GM18502 (cell line): ENCODE measurements around the gene VPS4A.
A peak's percentile ranks its signal among the peaks of the same experiment; 100 is the strongest.

Experiments used
- ATAC-seq: cut with Tn5 transposase; IDR thresholded peaks from one replicate; pipeline ENCODE4 v1.9.1; 2021; ENCODE audit warnings: mild to moderate bottlenecking; ENCODE audit not compliant: unreplicated experiment, poor library complexity

The VPS4A gene

DNA sequence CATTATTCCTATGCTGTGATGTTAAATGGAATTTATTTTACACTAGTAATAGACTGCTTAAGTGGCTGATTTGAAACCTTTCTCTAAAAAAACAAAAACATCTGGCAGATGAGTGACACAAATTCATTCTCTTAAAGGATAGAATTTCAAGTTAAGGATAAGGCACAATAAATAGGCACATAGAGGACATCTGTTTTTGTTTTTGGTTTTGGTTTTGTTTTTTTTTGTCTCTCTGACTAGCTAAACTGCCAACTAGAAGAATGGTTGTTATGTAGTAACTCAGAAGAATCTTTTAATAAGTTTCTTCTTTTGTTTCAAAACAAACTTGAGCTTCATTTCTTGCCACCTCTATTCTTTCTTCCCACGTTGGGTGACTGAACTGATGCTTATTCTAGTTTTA is 5.1 kb upstream of the VPS4A start:
- no peak for ATAC-seq

DNA sequence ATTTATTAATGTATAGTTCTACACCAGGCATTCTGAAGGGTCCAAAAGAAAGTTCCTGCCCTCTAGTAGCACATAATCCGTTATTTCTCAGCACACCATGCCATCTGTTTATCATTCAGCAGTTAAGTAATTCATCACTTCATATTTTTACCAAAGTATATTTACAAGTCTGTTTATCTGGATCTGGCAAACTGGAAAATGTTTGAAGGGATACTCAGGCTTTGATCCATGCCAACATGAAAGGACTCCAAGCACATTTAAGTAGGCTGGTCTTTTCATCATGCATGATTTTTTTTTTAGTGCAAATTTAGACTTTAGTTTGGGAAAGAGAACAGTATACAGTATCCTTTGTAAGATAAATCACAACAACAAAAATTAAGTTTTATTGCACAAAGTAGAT is 4.1 kb upstream of the VPS4A start:
- no peak for ATAC-seq

DNA sequence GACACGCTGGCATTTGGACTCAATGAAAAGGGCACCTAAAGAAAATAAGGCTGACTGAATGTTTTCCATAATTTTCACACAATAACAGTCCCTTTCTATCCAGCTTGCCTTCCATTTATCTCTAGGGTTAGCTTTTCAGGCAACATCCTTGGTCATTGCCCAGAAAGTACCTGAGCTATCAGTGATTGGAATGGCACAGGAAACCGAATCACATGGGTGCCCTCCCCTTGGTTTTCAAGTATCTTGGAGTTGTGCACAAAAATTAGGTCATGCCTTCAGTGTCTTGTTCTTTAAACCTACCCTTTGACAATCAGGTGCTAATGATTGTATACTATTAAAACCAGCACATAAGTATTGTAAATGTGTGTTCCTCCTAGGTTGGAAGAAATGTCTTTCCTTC is 3.3 kb upstream of the VPS4A start:
- no peak for ATAC-seq

DNA sequence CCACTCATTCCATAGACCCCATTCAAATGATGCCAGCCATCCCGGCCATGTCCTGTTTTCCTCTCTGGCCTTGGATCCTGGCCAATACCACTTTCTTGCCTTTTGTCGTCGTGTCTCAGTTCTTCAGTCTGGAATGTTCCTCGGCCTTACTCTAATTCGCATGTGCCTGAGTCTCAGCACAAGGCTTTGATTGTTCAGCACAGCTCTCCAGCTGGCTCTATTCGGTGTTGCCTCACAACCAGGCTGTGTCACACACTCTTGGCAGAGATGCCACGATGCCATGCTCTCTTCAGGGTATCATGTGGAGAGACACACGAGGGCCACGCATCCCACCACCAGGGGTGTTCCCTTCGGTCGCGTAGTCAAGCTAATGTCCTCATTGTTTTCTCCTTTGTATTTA is 1.8 kb upstream of the VPS4A start:
- no peak for ATAC-seq

DNA sequence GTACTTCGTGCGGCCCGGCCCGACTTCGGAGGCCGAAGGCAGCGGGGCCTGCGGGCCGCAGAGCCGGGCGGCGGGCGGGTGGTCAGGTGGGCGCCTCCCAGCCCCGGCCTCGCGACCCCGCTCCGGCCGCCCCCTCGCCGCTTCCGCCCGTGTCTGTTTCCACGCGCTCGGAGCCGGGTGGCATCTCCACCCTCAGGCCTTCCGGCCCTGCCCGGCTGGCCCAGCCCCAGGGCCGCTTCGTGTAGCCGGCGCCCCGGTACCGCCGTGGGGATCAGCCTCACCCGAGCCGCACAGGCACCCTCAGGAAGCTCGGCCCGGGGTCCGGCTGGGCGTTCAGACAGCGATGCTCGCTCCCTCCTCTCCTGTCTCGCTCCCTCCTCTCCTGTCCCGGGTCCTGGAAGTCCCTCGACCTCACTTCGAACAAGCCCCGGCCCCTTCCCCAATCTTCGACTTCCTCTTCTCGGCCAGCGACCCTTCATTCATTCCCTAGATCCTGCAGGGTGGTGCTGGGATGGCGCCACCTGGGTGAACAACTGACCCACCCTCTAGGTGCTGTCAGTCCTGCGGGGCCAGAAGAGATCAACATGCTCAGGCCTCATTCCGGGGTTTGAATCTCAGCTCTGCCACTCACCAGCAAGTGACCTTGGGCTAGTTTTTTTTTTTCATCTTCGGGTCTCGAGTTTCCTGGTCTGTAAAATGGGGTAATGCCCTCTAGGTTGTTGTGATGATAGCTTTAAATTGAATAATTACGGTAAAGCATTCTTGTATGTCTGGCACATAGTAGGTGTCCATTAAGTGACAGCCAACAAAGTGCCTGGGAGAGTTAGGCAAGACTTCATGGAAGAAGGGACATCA is 610 bp downstream of the VPS4A start:
- ATAC-seq = peak; percentile 56

DNA sequence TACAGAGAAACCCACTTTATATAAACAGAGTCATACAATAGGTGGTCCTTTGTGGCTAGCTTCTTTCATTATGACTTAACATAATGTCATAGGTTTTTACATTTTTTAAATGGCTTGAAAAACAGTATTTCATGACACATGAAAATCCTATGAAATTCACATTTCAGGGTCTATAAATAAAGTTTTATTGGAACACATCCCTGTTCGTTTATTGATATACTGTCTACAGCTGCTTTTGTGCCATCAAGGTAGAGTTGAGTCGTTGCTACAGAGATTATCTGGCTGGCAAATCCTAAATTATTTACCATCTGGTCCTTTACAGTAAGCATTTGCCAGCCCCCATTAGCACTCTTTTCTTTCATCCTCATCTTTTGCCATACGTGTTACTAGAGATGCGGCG is 2.3 kb downstream of the VPS4A start:
- no peak for ATAC-seq

DNA sequence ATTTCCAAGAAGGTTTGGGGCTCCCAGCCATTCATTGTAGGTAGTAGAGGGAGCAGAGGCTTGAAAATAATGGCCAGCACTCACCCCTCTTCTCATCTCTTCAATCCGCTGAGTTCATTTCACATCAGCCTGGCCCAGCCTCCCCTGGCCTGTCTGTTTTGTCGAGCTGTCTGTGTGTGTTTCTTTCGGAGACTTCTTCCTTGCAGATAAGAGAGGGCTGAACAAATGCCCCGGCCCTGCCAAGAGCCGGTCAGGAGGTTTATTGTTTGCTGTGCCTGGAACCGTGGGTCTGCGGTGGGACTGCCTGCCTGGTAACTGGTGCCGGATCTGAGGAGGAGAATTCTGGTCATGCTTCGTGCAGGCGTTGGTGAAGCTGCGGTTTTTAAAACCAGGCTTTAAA is 3.4 kb downstream of the VPS4A start:
- no peak for ATAC-seq

DNA sequence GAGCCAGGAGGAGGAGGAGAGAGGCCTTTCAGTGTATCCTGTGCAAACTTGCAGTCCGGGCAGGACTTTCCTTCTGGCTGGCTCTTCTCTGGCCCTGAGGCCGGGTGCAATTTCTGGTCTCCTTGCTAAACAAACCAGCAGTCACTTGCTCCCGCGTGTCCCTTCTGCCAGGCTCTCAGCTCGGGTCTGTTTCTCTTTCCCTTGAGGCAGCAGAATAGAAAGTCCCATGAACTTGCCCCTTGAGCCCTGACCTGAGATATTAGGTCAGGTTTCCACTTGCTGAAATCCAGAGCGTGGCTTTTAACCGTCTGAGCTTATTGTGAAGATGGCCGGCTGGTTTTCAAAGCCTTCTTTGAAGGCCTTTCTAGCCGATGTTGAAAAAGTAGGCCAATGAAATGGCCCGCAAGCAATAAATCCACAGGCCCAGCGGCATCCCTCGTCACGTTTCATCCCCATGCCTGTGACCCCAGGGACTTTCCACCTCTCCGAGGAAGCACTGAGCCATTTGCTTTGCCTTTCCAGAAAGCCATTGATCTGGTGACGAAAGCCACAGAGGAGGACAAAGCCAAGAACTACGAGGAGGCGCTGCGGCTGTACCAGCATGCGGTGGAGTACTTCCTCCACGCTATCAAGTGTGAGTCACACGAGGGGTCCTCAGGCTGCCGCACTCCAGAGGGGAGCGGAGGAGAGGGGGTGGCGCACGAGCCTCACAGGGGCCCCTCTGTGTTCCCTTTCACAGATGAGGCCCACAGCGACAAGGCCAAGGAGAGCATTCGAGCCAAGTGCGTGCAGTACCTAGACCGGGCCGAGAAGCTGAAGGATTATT is 4.5 kb downstream of the VPS4A start:
- ATAC-seq = no peak

DNA sequence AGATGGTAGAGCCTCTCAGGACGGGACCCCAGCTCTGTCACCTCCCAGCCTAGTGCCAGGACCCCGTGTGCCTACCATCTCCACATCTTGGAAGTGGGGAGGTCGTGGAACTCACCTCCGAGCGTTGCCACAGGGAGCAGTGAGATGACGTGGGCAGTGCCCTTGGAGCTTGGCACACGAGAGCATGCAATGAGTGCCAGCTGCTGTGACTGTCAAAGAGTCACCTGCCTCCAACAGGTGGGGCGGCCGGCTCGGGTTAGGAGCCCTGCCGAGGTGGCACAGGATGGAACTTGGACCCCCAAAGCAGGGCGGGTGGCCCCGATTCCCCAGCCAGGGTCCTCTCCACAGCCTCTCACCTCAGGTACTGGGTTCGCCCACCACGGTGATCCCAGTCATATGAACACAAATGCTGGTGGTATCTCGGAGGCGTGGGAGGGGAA is 5.5 kb downstream of the VPS4A start:
- no peak for ATAC-seq

DNA sequence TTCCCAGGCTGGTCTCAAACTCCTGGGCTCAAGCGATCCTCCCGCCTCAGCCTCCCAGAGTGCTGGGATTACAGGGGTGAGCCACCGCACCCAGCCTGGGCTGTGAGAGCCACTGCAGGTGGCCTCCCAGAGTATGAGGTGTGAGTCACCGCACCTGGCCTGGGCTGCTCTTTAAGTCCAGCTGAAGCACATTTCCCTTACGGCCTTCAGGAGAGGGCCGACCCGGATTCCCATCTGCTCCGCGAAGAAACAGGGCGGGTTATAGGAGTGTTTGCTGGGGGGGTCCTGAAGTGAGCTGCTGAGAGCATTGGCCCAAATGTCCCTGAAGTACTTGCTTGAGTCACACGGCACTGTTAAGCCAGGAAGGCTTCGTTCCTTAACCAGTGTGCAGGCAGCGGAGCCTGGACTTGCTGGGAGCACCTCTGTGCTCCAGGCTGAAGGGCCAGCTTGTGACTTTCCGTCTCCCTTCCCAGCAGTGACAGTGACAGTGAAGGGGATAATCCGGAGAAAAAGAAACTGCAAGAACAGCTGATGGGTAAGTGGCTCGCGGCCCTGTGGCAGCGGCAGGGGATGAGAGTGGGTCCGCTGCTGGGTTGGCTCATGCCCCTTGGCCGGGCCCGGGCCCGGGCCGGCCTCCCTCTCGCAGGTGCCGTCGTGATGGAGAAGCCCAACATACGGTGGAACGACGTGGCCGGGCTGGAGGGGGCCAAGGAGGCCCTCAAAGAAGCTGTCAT is 7.2 kb downstream of the VPS4A start:
- no peak for ATAC-seq

DNA sequence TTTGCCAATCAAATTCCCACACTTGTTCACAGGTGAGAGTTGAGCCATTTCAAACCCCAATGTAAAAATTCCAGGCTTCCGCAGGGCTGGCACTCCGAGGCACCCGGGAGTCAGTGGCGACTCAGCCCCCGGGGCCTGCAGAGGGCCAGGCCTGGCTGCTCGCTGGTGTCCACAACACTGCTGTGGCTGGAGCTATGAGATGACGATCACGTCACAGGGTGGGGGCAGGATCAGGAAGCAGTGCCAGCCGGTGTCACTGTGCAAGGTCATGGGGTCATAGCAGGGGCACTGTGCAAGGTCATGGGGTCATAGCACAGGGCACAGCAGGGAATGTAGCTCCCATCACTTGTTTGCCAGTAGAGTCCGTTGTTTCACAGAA is 7.8 kb downstream of the VPS4A start:
- no peak for ATAC-seq

DNA sequence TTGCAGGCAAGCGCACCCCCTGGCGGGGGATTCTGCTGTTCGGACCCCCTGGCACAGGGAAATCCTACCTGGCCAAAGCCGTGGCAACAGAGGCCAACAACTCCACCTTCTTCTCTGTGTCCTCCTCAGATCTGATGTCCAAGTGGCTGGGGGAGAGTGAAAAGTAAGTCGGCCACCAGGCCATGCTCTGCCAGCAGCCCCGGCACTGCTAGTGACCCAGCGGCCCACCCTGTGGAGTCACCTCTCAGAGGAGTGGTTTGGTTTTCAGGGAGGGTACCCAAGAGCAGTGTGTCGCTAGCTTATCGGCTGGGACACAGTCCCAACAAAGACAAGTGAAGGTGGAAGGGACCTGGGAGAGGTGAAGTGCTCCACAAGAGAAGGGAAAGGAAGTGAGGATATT is 8.2 kb downstream of the VPS4A start:
- no peak for ATAC-seq

DNA sequence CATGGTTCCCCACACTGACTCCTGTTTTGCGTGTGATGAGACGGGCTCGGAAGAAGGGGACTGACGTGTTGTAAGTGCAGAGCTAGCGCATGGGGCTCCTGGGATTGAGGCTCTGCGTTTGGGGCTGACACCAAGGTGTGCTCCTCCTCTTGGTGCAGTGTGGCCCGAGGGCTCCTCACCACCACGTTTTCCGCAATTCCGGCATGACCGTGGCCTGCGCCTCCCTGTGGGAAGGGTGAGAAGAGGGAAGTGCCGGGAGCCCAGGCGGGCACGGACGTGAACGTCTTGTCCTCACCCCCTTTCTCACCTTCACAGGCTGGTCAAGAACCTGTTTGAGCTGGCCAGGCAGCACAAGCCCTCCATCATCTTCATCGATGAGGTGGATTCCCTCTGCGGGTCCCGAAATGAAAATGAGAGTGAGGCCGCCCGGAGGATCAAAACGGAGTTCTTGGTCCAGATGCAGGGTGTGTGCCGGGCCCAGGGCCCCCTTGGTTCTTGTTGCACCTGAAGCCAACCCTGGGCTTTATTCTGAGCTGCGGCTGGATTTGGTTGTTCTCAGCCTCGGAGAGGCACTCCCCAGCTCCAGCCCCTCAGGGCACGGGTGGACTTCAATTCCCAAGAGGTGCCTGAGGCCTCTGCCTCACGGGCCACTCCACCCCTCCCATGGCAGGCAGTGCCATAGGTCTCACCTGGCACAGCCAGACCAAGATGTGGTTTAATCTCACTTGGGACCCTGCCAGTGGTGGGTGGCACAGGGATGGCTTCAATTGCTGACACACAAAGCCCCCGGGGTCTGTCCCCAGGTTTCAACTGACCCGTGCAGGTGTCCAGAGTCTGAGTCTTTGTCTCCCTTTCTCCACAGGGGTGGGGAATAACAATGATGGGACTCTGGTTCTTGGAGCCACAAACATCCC is 8.9 kb downstream of the VPS4A start:
- ATAC-seq = no peak

DNA sequence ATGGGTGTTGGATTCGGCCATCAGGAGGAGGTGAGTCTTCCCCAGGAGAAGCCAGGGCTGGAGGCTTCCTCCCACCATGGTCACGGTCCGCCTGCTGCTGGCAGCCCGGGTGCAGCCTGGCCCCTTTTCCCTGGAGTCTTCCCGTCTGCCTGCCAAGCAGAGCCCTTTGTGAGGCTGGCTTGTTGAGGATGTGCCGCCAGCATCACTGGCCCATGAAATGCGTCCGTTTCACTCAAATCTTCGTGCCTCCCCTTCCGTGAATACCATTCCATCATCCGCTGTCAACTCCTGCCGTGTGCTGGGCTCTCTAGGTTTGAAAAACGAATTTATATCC is 9.6 kb downstream of the VPS4A start:
- no peak for ATAC-seq

DNA sequence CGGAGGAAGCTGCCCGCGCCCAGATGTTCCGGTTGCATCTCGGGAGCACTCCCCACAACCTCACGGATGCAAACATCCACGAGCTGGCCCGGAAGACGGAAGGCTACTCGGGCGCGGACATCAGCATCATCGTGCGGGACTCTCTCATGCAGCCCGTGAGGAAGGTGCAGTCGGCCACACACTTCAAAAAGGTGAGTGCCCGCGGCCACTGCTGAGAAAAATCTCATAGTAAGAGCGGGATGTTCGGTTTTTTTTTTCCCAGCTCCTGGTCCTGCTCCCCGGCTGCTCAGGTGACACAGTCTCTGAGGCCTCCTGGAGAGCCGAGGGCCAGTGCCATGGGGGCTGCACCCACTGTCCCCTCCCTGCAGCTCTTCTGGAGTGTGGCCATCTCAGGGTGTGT is 9.9 kb downstream of the VPS4A start:
- no peak for ATAC-seq

DNA sequence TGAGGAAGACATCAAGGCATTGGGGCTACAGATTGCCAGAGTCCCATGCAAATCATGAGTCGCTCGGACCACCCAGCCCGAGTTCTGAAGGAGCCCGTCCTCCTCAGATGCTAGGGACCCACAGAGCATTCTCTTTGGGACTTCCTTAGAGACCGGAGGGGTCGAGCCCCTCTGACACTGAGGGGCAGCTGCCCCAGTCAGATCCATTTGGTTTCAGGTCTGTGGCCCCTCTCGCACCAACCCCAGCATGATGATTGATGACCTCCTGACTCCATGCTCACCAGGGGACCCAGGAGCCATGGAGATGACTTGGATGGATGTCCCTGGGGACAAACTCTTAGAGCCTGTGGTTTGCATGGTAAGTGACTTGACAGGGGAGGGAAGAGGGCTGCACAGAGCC is 11.2 kb downstream of the VPS4A start:
- ATAC-seq = no peak

DNA sequence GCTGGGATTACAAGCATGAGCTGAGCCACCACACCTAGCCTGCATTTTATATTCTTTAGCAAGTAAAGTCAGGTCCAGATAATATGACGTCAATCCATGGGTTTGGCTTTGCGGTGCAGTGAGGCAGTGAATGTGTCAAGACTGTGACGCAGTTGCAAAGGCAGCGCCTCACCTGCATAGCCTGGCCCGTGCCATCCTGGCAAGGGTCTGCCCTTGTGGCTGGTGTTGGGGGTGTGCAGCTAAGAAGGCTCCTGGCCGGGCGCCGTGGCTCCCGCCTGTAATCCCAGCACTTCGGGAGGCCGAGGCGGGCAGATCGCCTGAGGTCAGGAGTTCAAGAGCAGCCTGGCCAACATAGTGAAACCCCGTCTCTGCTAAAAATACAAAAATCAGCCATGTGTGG is 12.3 kb downstream of the VPS4A start:
- ATAC-seq = no peak

DNA sequence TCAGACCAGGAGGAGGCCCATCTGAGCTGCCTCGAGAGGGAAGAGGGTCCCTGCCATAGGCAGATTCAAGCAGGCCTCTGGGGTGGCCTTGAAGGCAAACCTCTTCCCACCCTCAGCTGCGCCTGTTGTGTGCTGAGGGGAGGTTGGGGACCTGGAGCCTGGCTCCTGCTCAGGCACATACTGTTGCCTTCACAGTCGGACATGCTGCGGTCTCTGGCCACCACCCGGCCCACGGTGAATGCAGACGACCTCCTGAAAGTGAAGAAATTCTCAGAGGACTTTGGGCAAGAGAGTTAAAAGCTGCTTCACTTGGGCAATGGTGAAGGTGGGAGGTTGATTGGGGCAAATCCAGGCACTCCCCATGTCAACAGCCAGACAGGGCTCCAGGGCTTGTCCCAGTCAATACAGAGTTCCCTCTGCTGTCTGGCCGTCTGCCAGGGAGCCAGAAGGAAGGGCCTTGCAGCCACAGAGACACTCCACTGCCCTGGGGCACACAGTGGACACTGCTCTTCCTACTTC is 12.9 kb downstream of the VPS4A start:
- ATAC-seq = no peak

DNA sequence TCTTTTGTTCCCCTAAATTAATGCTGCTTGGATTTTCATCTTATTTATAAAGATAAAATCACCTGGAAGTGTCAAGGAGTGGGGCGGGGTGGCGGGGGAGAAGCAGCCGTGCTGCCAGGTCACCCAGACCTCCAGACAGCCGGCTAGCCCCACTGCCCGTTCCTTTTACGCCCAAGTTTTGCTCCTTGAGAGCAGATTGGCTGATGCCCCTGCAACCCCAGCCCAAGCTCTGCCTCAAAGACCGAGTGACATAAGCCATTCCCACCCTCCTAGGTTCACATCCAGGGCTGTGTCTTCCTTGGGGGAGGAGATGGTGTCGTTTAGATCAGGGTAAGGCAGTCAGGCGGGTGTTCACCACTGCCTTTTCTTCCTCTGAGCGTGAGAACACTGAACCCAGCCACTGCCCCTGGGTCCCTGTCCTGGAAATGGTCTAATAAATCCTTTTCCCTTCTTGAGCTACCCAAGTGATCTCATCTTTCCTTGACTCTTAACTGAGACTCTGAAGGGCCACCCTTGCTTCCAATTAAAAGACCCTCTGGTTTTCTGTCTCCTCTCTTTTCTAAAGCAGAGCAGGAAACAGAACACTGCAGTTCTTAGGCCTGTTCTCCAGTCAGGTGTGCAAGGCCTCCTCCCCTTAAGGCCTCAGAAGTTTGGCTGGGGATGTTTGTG is 13.6 kb downstream of the VPS4A start:
- ATAC-seq = no peak
